ENCODE measurements around the gene ZNRF1. TPM values are rescaled to one million over a fixed set of nuclear protein-coding genes. Genes with fewer than 3 reads are reported as not detected.
"Not testable (repeated sequence)": the region's sequence is repeated elsewhere in the genome, so short reads cannot be mapped to it uniquely, and the experiment has no call there.

ZNRF1 gene
- total and polyA plus RNA-seq, 2 of the 8 experiments (the other 6 are each of a cell fraction or from before 2014, with no cell fraction given), result 33.5 to 52.9 TPM

DNA sequence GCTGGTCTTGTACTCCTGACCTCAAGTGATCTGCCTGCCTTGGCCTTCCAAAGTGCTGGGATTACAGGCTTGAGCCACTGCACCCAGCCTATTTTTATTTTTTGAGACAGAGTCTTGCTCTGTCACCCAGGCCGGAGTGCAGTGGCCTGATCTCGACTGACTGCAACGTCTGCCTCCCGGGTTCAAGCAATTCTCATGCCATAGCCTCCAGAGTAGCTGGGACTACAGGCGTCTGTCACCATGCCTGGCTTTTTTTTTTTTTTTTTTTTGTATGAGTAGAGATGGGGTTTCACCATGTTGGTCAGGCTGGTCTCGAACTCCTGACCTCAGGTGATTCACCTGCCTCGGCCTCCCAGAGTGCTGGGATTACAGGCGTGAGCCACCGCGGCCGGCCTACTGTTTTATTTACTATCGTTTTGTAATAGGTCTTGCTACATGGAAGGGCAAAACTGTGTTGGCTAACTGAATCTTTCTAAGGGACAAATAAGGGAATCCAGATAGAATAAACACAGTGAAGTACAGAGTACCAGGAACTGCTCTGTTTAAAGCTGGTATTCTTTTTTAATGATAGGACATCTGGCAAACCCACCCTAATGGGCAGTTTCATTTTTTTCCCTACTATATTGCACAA is 17.7 kb downstream of the ZNRF1 start:
- not testable (repeated sequence) for H3K27me3 ChIP-seq (replicated peaks in 1 of 4; ENCODE audit: control insufficient read depth in 3 of 4, extremely low read depth in 1 of 4, insufficient read depth in 3 of 4, low read length in 3 of 4); H3K14ac ChIP-seq (ENCODE audit: insufficient read length); H2BK5ac ChIP-seq (ENCODE audit: low read depth, low read length); H3K4me2 ChIP-seq (ENCODE audit: insufficient read depth in 1 of 2, low read depth in 2 of 2, low read length in 2 of 2); H3K23ac ChIP-seq (ENCODE audit: insufficient read length); H4K5ac ChIP-seq (ENCODE audit: insufficient read length, low read depth, low read length); H2AK5ac ChIP-seq (ENCODE audit: low read depth, low read length); H3K9me3 ChIP-seq (ENCODE audit: insufficient read depth in 2 of 2, low read depth in 1 of 2, low read length in 1 of 2); H3K79me1 ChIP-seq (ENCODE audit: low read depth, low read length); H3K18ac ChIP-seq (ENCODE audit: extremely low read depth, low read length); H2BK15ac ChIP-seq (ENCODE audit: low read length); H2BK120ac ChIP-seq (replicated peaks; ENCODE audit: low read depth, low read length); H2BK12ac ChIP-seq (ENCODE audit: low read depth, low read length); H2AFZ ChIP-seq (ENCODE audit: low read length); H3K4ac ChIP-seq (replicated peaks; ENCODE audit: insufficient read length, low read depth, low read length); H4K8ac ChIP-seq (ENCODE audit: extremely low read depth, insufficient read depth, low read length); H3K56ac ChIP-seq (replicated peaks; ENCODE audit: insufficient read length, low read depth, low read length); H3K36me3 ChIP-seq (ENCODE audit: control insufficient read depth in 2 of 4, insufficient read depth in 4 of 4, low read length in 3 of 4); H3K23me2 ChIP-seq (ENCODE audit: low read depth, low read length); DNase-seq (ENCODE audit: low read depth in 1 of 2, low spot score in 2 of 2); H2BK20ac ChIP-seq (ENCODE audit: low read length); H3K4me3 ChIP-seq (ENCODE audit: extremely low read depth in 1 of 4, insufficient read depth in 2 of 4, low read depth in 3 of 4, low read length in 4 of 4); H3K27ac ChIP-seq (ENCODE audit: low read depth, low read length); H3K9ac ChIP-seq (replicated peaks in 1 of 4; ENCODE audit: extremely low read depth in 1 of 4, low read depth in 3 of 4, low read length in 3 of 4); FAIRE-seq; H4K91ac ChIP-seq (replicated peaks; ENCODE audit: insufficient read length, low read length)
- peaks cover 16 to 96% of the 10 kb centered on the region in 2 experiments for H3K79me2 ChIP-seq (ENCODE audit: control insufficient read depth in 1 of 2, insufficient read depth in 2 of 2, low read length in 2 of 2)
- H4K20me1 ChIP-seq (replicated peaks in 1 of 2; ENCODE audit: control insufficient read depth in 1 of 2, insufficient read depth in 2 of 2, low read length in 2 of 2), result peaks cover 6 to 12% of the 10 kb centered on the region in 2 experiments
- WGBS, 2 experiments (ENCODE audit: extremely low coverage in 1 of 2, insufficient coverage in 1 of 2, insufficient read length in 1 of 2, insufficient replicate concordance in 2 of 2, low coverage in 1 of 2, low lambda C conversion rate in 2 of 2, missing lambda C conversion rate in 1 of 2), result 97% methylated on average over 11 of the region's 12 CpGs; no CpG with 5 or more reads in 1 of the 2 experiments
- ChIA-PET POLR2A (ENCODE audit: partially characterized antibody) (interaction anchor here (0.6 kb wide), 1 partner anchor 283 kb away, joined by 5 read pairs; no protein-coding TSS in a partner anchor), CTCF (ENCODE audit: partially characterized antibody) (interaction anchor here (0.7 to 3.3 kb wide), 6 partner anchors 9 to 95 kb away, joined by 3 to 12 read pairs (median 4); no protein-coding TSS in a partner anchor)
- H3K4me1 ChIP-seq (replicated peaks in 1 of 4; ENCODE audit: control insufficient read depth in 3 of 4, insufficient read depth in 4 of 4, low read length in 3 of 4), result peaks cover 0 to 11% (median 3%) of the 10 kb centered on the region in 4 experiments; a peak in 4 of 7 replicates

Measured in H1 (cell line).